ENCODE data around the gene CFAP100.

The CFAP100 gene

GRCh38 chr3:126417981-126418530 is 23.3 kb downstream of the CFAP100 start:
- no peak overlapping the region for H3K4me3 ChIP-seq (ENCODE audit: low read depth, low read length)
- no peak overlapping the region for H3K27ac ChIP-seq (ENCODE audit: extremely low read depth, low read depth, low read length)
- ChIA-PET POLR2A (no interaction called here), CTCF (no interaction called here)
- H3K9me3 ChIP-seq (ENCODE audit: control insufficient read depth, insufficient read depth, low read depth, low read length), result no peaks in the 10 kb centered on the region
- H3K36me3 ChIP-seq (ENCODE audit: control insufficient read depth in 2 of 2, insufficient read depth in 1 of 2, low read length in 2 of 2), result no peaks in the 10 kb centered on the region
- no peak for TF ChIP-seq ZNF114 (tag by site-specific recombination; IDR thresholded peaks at IDR 0.05)
- no peak for TF ChIP-seq ZNF121 (tag by site-specific recombination; IDR thresholded peaks at IDR 0.05)
- no peak for TF ChIP-seq ZNF585B (tag by site-specific recombination; IDR thresholded peaks at IDR 0.05)
- TF ChIP-seq ZNF777 (tag by site-specific recombination; IDR thresholded peaks at IDR 0.05; ENCODE audit: borderline replicate concordance), result no peak
- TF ChIP-seq ZNF214 (tag by site-specific recombination; IDR thresholded peaks at IDR 0.05; ENCODE audit: borderline replicate concordance), result no peak
- no peak for TF ChIP-seq ZNF26 (tag by site-specific recombination; IDR thresholded peaks at IDR 0.05)
- H3K4me1 ChIP-seq (ENCODE audit: control insufficient read depth, insufficient read depth, low read length), result no peaks in the 10 kb centered on the region

GRCh38 chr3:126418661-126419131 is 24.0 kb downstream of the CFAP100 start:
- Histone ChIP-seq H3K4me1 (ENCODE audit: control insufficient read depth, insufficient read depth, low read length) (no peaks in the 10 kb centered on the region), H3K4me3 (ENCODE audit: low read depth, low read length) (no peak overlapping the region), H3K27ac (ENCODE audit: extremely low read depth, low read depth, low read length) (no peak overlapping the region), H3K36me3 (ENCODE audit: control insufficient read depth in 2 of 2, insufficient read depth in 1 of 2, low read length in 2 of 2) (no peaks in the 10 kb centered on the region), H3K9me3 (ENCODE audit: control insufficient read depth, insufficient read depth, low read depth, low read length) (no peaks in the 10 kb centered on the region)
- CTCF ChIA-PET, result no interaction called here
- POLR2A ChIA-PET, result no interaction called here
- TF ChIP-seq ZNF664 (tag by site-specific recombination; IDR thresholded peaks at IDR 0.05), result no peak

GRCh38 chr3:126419151-126419703 is 24.5 kb downstream of the CFAP100 start:
- Histone ChIP-seq H3K9me3 (ENCODE audit: control insufficient read depth, insufficient read depth, low read depth, low read length) (no peaks in the 10 kb centered on the region), H3K4me3 (ENCODE audit: low read depth, low read length) (no peak overlapping the region), H3K27ac (ENCODE audit: extremely low read depth, low read depth, low read length) (no peak overlapping the region), H3K36me3 (ENCODE audit: control insufficient read depth in 2 of 2, insufficient read depth in 1 of 2, low read length in 2 of 2) (no peaks in the 10 kb centered on the region), H3K4me1 (ENCODE audit: control insufficient read depth, insufficient read depth, low read length) (no peaks in the 10 kb centered on the region)
- POLR2A ChIA-PET, result no interaction called here
- CTCF ChIA-PET, result no interaction called here
- TF ChIP-seq ZBTB11 (tag by site-specific recombination; conservative IDR thresholded peaks at IDR 0.05; ENCODE audit: low read depth) (no peak), ZNF585B (tag by site-specific recombination; IDR thresholded peaks at IDR 0.05) (no peak), TSHZ1 (tag by site-specific recombination; IDR thresholded peaks at IDR 0.05; ENCODE audit: borderline replicate concordance) (no peak), BCL11A (tag by site-specific recombination; IDR thresholded peaks at IDR 0.05; ENCODE audit: low read depth) (no peak), ZFHX2 (tag by site-specific recombination; conservative IDR thresholded peaks at IDR 0.05) (no peak), ZNF416 (tag by site-specific recombination; IDR thresholded peaks at IDR 0.05) (no peak), ZNF514 (tag by site-specific recombination; IDR thresholded peaks at IDR 0.05) (no peak), ZNF132 (tag by site-specific recombination; IDR thresholded peaks at IDR 0.05; ENCODE audit: borderline replicate concordance) (no peak), SETDB1 (IDR thresholded peaks at IDR 0.05; ENCODE audit: insufficient read length, low read length) (no peak)
